Upper lobe of right lung (tissue), 1 donor: Measurements from ENCODE around the gene OTOG. TPM values are rescaled to one million over a fixed set of nuclear protein-coding genes. Genes with fewer than 3 reads are reported as not detected.
A peak's percentile ranks its signal among the peaks of the same experiment; 100 is the strongest.

ENCODE experiments used
- ATAC-seq: fragments of 200-7000 bp; cut with Tn5 transposase; one replicate; pipeline ENCODE4 v1.9.1; 2020; ENCODE audit warnings: mild to moderate bottlenecking, moderate library complexity
- DNase-seq: peaks from one replicate; pipeline ENCODE4 v3.0.0-alpha.2; 2020
- H3K27ac ChIP-seq: fragments of 200-600 bp; one replicate; pipeline ENCODE4 v1.8.0; 2022
- H3K27me3 ChIP-seq: fragments of 200-600 bp; one replicate; pipeline ENCODE4 v1.8.0; 2022; ENCODE audit warnings: mild to moderate bottlenecking
- H3K36me3 ChIP-seq: fragments of 200-600 bp; one replicate; pipeline ENCODE4 v1.8.0; 2022
- H3K4me1 ChIP-seq: fragments of 200-600 bp; one replicate; pipeline ENCODE4 v1.8.0; 2022
- H3K4me3 ChIP-seq: fragments of 200-600 bp; one replicate; pipeline ENCODE4 v1.8.0; 2022; ENCODE audit warnings: mild to moderate bottlenecking
- H3K9me3 ChIP-seq: fragments of 200-600 bp; one replicate; pipeline ENCODE4 v1.8.0; 2022
- CTCF ChIP-seq: fragments of 200-600 bp; IDR thresholded peaks from one replicate; pipeline ENCODE4 v1.8.0; 2022; ENCODE audit warnings: antibody characterized with exemption
- intact Hi-C: fragments of 100-400 bp; cut with DNase I; formaldehyde crosslinking; loops from one replicate; pipeline ENCODE4 v1.11.0; 2022
- total RNA-seq: library from RNA; stranded (reverse); fragmentation: NEBNext Ultra II Directional; extraction: Animal tissue kit (Norgen Biotek cat#: 25700); gene quantifications from one replicate; pipeline ENCODE4 v1.2.1, GENCODE V29; 2021
- donor health status: DM: no; HTN: yes; CAD: no; lungs with severe emphysema.

Gene OTOG
- total RNA-seq, 1 donor from 2014 or later: not detected

GRCh38 chr11:17603056-17603825, 56.2 kb downstream of the OTOG start:
- intact Hi-C loops: loop anchor here (10.0 kb wide), 1 partner anchor 382 kb away; no protein-coding TSS in a partner anchor
- Histone ChIP-seq H3K4me3 (no peak overlapping the region), H3K27ac (no peak overlapping the region), H3K9me3 (no peaks in the 10 kb centered on the region), H3K27me3 (no peaks in the 10 kb centered on the region), H3K4me1 (no peaks in the 10 kb centered on the region), H3K36me3 (no peaks in the 10 kb centered on the region)
- TF ChIP-seq CTCF: no peak
- DNase-seq (no peak), ATAC-seq (no peak)

GRCh38 chr11:17604201-17604914, 57.3 kb downstream of the OTOG start:
- intact Hi-C loops: loop anchor here (10.0 kb wide), 1 partner anchor 380 kb away; no protein-coding TSS in a partner anchor
- H3K27me3 ChIP-seq: no peaks in the 10 kb centered on the region
- H3K4me3 ChIP-seq: no peak overlapping the region
- no peaks in the 10 kb centered on the region for H3K36me3 ChIP-seq
- no peaks in the 10 kb centered on the region for H3K9me3 ChIP-seq
- ATAC-seq (no peak), DNase-seq (peak; percentile 55)
- no peak overlapping the region for H3K27ac ChIP-seq
- no peak for TF ChIP-seq CTCF
- no peaks in the 10 kb centered on the region for H3K4me1 ChIP-seq

- H3K4me1 ChIP-seq: no peaks in the 10 kb centered on the region
- H3K36me3 ChIP-seq: no peaks in the 10 kb centered on the region
- no peak overlapping the region for H3K4me3 ChIP-seq
- H3K27me3 ChIP-seq: no peaks in the 10 kb centered on the region
- no peak for DNase-seq
- no peak for ATAC-seq
- no peak for TF ChIP-seq CTCF
- H3K9me3 ChIP-seq: no peaks in the 10 kb centered on the region
- intact Hi-C loops: loop anchor here (10.0 kb wide), 1 partner anchor 380 kb away; no protein-coding TSS in a partner anchor
- H3K27ac ChIP-seq: no peak overlapping the region
Observed at GRCh38 chr11:17604915-17605233, 57.8 kb downstream of the OTOG start.

- H3K9me3 ChIP-seq: no peaks in the 10 kb centered on the region
- TF ChIP-seq CTCF: no peak
- no peak for ATAC-seq
- no peak for DNase-seq
- H3K27me3 ChIP-seq: no peaks in the 10 kb centered on the region
- H3K27ac ChIP-seq: no peak overlapping the region
- H3K4me3 ChIP-seq: no peak overlapping the region
- H3K4me1 ChIP-seq: no peaks in the 10 kb centered on the region
- intact Hi-C loops: loop anchor here (10.0 kb wide), 1 partner anchor 379 kb away; no protein-coding TSS in a partner anchor
- H3K36me3 ChIP-seq: no peaks in the 10 kb centered on the region
Observed at GRCh38 chr11:17605651-17606122, 58.6 kb downstream of the OTOG start.

GRCh38 chr11:17606233-17607082, 59.4 kb downstream of the OTOG start:
- no peak overlapping the region for H3K4me3 ChIP-seq
- no peak overlapping the region for H3K27ac ChIP-seq
- DNase-seq (no peak), ATAC-seq (no peak)
- H3K4me1 ChIP-seq: no peaks in the 10 kb centered on the region
- H3K27me3 ChIP-seq: no peaks in the 10 kb centered on the region
- H3K36me3 ChIP-seq: no peaks in the 10 kb centered on the region
- H3K9me3 ChIP-seq: no peaks in the 10 kb centered on the region
- intact Hi-C loops: loop anchor here (10.0 kb wide), 1 partner anchor 378 kb away; no protein-coding TSS in a partner anchor
- no peak for TF ChIP-seq CTCF
